HG02840 (cell line): ENCODE measurements around the gene PROB1.
"Not testable (repeated sequence)": the region's sequence is repeated elsewhere in the genome, so short reads cannot be mapped to it uniquely, and the experiment has no call there.

Experiments
- ATAC-seq: cut with Tn5 transposase; IDR thresholded peaks from one replicate; pipeline ENCODE4 v1.9.1; 2021; ENCODE audit warnings: mild to moderate bottlenecking, moderate library complexity, moderate number of reproducible peaks; ENCODE audit not compliant: unreplicated experiment, low FRiP score

The PROB1 gene

GRCh38 chr5:139413963-139414362, 19.1 kb upstream of the PROB1 start:
- ATAC-seq, result no peak

GRCh38 chr5:139413153-139413552, 18.2 kb upstream of the PROB1 start:
- ATAC-seq, result no peak

GRCh38 chr5:139410993-139411828, 16.3 kb upstream of the PROB1 start:
- no peak for ATAC-seq

- ATAC-seq, result no peak
Measured at GRCh38 chr5:139410121-139410992, 15.5 kb upstream of the PROB1 start.

- not testable (repeated sequence) for ATAC-seq
Measured at GRCh38 chr5:139409116-139409515, 14.2 kb upstream of the PROB1 start.

DNA sequence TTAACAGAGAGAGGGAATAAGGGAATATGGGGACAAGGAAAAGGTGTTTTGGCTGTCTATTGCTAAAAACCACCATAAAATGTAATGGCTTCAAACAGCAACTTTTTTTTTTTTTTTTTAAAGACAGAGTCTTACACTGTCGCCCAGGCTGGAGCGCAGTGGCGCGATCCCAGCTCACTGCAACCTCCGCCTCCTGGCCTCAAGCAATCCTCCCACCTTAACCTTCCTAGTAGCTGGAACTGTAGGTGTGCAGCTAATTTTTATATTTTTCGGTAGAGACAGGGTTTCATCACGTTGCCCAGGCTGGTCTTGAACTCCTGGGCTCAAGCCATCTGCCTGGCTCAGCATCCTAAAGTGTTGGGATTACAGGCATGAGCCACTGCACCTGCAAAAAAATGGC, 13.3 kb upstream of the PROB1 start:
- ATAC-seq, result no peak

GRCh38 chr5:139407517-139407916, 12.6 kb upstream of the PROB1 start:
- no peak for ATAC-seq

DNA sequence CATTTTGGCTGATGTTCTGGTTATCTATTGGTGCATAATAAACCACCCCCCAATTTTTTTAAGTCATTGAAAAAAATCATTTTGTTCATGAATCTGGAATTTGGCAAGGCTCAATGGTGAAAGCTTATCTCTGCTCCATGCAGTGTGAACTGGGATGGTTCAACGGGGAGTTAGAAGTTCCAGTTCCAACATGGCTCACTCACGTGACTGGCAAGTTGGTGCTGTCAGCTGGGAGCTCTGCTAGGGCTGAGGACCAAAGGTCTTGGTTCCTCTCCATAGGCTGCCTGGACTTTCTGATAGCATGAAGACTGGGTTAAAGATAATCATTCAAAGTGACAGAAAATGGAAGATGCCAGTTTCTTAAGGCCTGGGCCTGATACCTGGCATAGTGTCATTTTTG, 12.1 kb upstream of the PROB1 start:
- no peak for ATAC-seq

DNA sequence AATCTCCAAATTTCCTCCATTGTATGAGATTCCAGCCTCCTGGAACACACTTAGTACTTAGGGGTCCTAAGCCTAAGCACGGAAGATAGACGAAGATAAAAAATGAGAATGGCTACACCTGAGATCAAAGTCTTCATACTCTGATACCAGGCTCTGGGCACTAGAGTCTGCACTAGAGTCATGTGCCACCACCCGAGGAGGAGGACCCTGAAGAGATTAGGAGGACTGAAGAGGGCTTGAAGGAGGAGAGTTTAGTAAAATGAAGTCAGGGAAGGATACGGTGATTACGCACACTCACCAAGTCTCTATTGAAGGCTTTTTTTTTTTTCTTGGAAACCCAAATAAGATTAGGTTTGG, 9.6 kb upstream of the PROB1 start:
- no peak for ATAC-seq

DNA sequence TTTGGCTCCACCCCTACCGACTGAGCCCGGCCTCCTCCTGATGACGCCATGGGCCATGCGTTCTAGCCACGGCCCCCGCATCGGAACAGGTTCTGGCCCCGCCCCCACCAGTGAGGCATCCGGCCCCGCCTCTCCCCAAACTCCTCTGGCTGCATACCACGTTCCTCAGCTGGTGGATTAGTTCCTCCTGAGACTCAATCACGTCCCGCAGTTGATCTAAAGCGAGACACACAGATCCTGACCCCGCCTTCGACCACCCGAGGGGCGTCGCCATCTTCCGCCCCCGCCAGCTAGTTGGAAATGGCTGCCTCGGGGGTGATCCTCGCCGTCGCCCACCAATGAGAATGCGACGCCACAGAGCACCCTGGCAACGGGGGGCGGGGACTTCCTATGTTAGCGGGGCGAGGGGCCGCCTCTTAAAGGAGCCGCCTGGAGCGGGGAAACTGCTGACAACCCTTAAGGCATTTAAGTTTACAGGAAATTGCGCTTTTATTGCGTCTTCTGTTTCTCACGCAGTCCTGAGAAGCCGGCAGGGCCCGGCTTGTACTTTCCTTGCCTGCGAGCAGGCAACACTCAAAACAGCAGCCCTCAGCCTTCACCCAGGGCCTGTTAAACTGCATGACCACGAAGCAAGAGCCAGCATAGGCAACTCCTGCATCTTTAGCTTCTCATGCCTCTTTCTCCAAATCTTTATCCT, 9.0 kb upstream of the PROB1 start, which contains the start of gene SPATA24:
TSS of gene SPATA24 (minus strand) at position 303 of the 697 bp plus-strand sequence. CDS start at position 274, 29 bp downstream.
- ATAC-seq, result peak; percentile 83

DNA sequence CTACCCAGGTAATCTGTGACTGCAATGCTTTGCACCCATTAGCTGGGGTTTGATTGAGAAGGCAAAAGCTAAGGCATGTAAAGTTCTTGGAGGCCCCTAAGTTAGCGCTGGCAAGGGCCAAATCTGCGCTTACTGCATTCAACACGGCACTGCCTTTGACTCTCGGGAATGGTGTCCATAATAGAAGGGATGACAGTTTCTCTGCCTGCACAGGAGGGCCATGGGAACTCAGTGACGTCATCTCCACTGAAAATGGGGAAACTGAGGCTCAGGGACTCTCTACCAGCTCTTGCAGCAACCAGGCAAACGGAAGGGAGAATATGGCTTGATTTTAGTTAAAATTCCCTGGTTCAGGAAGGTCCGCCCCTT, 8.5 kb upstream of the PROB1 start:
- no peak for ATAC-seq

DNA sequence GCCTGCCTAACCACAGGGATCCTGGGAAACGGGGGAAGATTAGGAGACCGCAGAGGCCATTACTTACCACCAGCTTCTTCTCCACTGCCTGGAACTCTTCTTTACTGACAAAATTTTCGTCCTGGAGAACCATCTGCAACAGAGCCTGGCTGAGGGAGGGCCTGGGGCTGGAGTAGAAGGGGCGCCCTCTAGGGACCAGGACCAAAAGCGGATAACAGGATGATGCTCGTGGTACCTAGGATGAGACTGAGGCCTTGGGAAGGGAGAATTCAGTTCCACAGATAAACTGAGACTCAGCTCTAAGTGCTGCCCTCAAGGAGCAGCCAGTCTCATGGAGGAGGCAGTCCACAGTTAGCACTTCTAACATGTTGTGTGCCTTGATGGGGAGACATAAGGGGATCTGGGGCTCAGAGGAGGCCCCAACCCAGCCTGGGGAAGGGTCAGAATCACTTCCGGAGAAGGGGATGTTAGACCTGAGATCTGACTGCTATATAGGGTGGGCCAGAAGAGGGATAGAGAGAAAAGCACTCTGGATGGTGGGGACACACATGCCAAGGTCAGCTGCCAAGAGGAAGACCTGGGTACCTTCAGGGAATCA, 7.8 kb upstream of the PROB1 start:
- ATAC-seq, result no peak

DNA sequence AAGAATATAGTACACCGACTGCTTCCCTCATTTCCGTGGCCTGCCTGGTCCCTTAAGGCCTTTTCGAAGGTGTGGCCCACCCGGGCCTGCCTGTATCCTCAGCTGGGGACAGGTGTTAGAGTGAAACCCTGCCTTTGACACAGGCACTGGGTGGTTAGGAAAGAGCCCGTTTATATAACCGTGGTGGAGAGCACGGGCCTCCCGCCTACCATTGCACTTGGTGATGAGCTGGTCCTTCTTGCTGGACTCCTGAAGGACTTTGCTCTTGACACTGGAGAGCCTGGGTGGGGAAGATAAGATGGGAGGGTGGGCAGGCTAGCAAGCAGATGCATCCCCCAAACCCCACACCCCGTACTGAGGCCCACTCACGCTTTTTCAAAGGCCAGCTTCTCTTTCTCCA, 6.6 kb upstream of the PROB1 start:
- no peak for ATAC-seq

DNA sequence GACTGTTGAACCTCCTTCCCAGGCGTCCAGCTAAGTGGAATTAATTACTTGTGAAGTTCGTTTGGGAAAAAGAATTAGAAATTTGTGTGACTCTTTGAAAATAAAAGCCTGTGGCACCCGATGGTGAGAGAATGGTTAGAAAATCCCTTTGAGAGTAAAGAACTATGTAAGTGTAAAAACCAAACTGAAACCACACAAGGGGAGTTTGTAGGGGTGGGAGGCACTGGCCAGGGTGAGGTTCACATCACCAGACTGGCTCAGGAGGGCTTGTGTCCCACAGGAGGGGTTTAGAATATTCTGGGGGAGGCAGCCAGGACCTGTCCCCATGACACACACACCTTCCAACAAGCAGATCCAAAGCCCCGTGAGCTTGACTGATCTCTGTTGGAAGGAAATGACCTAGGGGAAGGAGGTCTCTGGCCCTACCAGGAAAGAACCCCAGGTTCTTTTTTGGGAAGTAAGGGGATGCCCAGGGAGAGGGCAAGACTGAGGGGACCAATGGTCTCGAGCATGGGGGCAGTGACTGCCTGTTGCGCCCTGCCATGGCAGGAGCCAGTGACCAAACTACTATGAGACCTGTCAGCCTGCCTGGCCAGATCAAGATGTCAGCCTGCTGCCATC, 4.7 kb upstream of the PROB1 start:
- ATAC-seq, result no peak

GRCh38 chr5:139397921-139398320, 3.0 kb upstream of the PROB1 start:
- ATAC-seq, result no peak

DNA sequence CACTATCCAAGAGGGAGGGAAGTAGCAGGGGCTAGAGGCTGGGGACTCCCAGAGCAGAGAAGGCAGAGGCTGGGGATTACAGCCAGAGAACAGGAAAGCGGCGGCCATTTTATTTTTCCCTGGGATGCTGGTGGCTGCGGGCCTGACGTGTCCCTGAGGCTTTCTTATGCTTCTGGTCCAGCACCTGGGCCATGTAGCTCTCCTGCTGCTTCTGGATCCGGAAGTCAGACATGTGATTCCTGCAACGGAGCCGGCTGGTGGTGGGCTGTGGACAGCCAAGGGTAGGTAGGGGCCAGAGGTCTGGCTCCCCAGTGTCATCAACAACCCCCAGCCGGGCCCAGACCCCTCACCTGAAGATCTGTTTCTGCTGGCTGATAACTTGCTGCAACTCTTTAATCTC, 1.8 kb upstream of the PROB1 start:
- ATAC-seq, result no peak

DNA sequence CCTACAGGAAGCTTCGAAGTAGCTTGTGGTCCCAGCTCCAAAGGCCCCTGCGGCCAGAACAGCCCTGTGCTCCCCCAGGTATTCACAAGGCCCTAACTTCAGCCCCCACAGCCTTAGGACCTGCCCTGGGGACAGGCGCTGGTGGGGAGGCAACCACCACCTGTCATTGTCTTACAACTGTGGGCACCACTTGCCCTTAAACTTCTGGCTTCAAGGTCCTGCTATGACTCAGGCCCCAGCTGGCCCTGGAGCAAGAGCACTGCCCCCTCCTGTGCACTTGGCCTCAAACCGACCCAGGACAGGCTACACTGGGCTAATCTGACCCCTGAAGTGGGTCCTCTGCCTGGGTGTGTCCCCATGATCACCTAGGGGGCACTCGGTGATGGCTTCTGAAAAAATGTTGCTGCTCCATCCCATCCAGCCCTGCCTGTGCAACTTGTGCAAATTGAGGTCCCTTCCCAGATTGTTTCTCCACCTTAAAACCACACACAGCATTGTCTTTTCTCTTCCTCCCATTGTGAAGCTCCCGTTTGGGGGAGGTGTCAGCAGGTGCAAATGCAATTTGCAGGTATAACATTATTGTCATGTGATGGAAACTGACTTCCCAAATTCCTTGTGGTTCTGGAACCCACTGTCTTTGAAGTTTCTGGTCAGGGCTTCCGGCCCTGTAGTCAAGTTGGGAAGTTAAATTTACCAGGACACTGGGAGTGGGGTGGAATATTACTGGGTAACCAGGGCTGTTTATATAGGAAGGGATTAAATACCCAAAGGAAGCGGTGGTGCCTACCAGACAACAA, 1.1 kb upstream of the PROB1 start:
- ATAC-seq, result no peak

DNA sequence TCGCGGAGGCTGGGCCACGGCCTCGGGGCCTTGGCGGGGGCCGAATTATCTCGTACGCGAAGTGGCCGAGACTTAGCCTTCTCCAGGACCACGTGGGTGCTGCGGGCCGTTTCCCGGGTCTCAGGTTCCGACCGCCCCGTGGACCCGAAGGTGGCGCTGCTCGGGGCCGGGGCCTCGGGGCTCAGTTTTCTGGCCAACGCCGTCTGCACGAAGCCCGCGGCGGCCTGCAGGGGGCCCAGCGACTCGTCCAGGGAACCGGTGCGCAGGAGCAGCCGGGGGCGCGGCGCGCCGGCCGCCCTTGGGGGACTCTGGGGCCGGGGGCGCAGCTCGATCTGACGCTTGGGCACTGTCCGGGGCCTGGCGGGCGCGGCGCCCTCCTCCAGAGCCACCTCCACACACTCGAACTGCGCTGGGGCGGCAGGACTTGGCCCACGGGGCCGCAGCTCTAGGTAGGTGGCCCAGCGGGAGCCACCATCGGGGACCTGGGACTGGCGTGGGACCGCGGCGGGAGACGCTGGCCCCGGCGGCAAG, 716 bp downstream of the PROB1 start:
- ATAC-seq, result no peak

- no peak for ATAC-seq
Measured at GRCh38 chr5:139393497-139394122, 1.3 kb downstream of the PROB1 start.
